KMS-11 (cell line): ENCODE results near the gene EPHB1.

ENCODE experiments used
- H2AFZ ChIP-seq: fragments of 200-600 bp; sonication (generic); 2 replicates; pipeline ENCODE4 v1.6.1; 2016; ENCODE audit warnings: antibody characterized with exemption, mixed run types, low read depth
- H3K27ac ChIP-seq: fragments of 200-600 bp; sonication (generic); 2 replicates; pipeline ENCODE4 v1.6.1; 2016; ENCODE audit warnings: mild to moderate bottlenecking, mixed run types
- H3K27me3 ChIP-seq: fragments of 200-600 bp; sonication (generic); 2 replicates; pipeline ENCODE4 v1.6.1; 2017; ENCODE audit warnings: mild to moderate bottlenecking, low read depth, mixed run types, moderate library complexity; ENCODE audit not compliant: insufficient read depth
- H3K36me3 ChIP-seq: fragments of 200-600 bp; sonication (generic); 2 replicates; pipeline ENCODE4 v1.6.1; 2017; ENCODE audit warnings: mild to moderate bottlenecking, mixed run types; ENCODE audit not compliant: insufficient read depth
- H3K4me1 ChIP-seq: fragments of 200-600 bp; sonication (generic); 2 replicates; pipeline ENCODE4 v1.6.1; 2016; ENCODE audit warnings: mild to moderate bottlenecking, low read depth, mixed run types; ENCODE audit not compliant: poor library complexity, severe bottlenecking
- H3K4me2 ChIP-seq: fragments of 200-600 bp; sonication (generic); 2 replicates; pipeline ENCODE4 v1.7.0; 2016; ENCODE audit warnings: mild to moderate bottlenecking, mixed run types
- H3K4me3 ChIP-seq: fragments of 200-600 bp; sonication (generic); IDR thresholded peaks from 2 replicates; pipeline ENCODE4 v1.6.1; 2017; ENCODE audit warnings: low read depth, low read length, mixed read lengths; ENCODE audit not compliant: insufficient read depth
- H3K79me2 ChIP-seq: fragments of 200-600 bp; sonication (generic); 2 replicates; pipeline ENCODE4 v1.6.1; 2016; ENCODE audit warnings: low read depth, mixed run types; ENCODE audit not compliant: insufficient read depth
- H3K9ac ChIP-seq: fragments of 200-600 bp; sonication (generic); 2 replicates; pipeline ENCODE4 v1.6.1; 2016; ENCODE audit warnings: mild to moderate bottlenecking, mixed run types
- H4K20me1 ChIP-seq: fragments of 200-600 bp; sonication (generic); 2 replicates; pipeline ENCODE4 v1.6.1; 2016; ENCODE audit warnings: mild to moderate bottlenecking, mixed run types; ENCODE audit not compliant: insufficient read depth
- TF ChIP-seq, protein P1 (sequence below): fragments of 200-600 bp; sonication (generic); conservative IDR thresholded peaks from 2 replicates; pipeline ENCODE4 v1.6.1; 2017; ENCODE audit warnings: low read depth, mild to moderate bottlenecking, antibody characterized with exemption, low read length, moderate library complexity, mixed read lengths

The EPHB1 gene

DNA sequence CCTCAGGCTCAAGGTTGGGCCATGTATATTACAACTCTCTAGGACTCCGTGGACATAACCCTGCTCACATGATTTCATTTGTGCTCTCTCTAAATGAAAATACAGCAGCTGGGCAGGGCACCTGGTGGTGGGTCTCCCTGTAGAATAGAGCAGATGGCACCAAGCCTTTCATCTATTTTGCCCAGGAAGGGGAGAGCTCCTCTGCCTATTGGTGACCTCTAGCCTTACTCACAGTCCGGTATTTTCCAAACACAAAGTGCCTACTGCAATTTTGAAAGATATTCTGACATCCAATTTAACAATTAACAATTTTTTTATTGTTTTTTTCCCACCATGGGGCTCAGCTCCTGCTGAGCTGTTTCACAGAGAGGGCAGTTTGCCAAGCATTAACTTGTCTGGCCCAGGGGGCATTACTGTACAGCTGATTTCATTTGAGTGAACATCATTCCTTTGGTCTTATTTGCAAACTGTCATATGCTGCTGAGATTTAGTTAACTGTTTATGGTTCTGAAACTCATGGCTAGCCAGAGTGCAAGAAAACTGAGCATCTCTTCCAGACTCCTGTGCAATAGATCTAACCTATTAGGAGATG lies 474.0 kb downstream of the EPHB1 start:
- Histone ChIP-seq H2AFZ (no peak overlapping the region), H3K27me3 (no peaks in the 10 kb centered on the region), H3K27ac (no peak overlapping the region), H3K36me3 (no peaks in the 10 kb centered on the region), H3K4me3 (no peak overlapping the region), H3K4me1 (no peaks in the 10 kb centered on the region), H3K79me2 (no peaks in the 10 kb centered on the region), H4K20me1 (no peaks in the 10 kb centered on the region), H3K9ac (no peak overlapping the region), H3K4me2 (no peak overlapping the region)
- TF ChIP-seq, protein P1, sequence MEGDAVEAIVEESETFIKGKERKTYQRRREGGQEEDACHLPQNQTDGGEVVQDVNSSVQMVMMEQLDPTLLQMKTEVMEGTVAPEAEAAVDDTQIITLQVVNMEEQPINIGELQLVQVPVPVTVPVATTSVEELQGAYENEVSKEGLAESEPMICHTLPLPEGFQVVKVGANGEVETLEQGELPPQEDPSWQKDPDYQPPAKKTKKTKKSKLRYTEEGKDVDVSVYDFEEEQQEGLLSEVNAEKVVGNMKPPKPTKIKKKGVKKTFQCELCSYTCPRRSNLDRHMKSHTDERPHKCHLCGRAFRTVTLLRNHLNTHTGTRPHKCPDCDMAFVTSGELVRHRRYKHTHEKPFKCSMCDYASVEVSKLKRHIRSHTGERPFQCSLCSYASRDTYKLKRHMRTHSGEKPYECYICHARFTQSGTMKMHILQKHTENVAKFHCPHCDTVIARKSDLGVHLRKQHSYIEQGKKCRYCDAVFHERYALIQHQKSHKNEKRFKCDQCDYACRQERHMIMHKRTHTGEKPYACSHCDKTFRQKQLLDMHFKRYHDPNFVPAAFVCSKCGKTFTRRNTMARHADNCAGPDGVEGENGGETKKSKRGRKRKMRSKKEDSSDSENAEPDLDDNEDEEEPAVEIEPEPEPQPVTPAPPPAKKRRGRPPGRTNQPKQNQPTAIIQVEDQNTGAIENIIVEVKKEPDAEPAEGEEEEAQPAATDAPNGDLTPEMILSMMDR = no peak

DNA sequence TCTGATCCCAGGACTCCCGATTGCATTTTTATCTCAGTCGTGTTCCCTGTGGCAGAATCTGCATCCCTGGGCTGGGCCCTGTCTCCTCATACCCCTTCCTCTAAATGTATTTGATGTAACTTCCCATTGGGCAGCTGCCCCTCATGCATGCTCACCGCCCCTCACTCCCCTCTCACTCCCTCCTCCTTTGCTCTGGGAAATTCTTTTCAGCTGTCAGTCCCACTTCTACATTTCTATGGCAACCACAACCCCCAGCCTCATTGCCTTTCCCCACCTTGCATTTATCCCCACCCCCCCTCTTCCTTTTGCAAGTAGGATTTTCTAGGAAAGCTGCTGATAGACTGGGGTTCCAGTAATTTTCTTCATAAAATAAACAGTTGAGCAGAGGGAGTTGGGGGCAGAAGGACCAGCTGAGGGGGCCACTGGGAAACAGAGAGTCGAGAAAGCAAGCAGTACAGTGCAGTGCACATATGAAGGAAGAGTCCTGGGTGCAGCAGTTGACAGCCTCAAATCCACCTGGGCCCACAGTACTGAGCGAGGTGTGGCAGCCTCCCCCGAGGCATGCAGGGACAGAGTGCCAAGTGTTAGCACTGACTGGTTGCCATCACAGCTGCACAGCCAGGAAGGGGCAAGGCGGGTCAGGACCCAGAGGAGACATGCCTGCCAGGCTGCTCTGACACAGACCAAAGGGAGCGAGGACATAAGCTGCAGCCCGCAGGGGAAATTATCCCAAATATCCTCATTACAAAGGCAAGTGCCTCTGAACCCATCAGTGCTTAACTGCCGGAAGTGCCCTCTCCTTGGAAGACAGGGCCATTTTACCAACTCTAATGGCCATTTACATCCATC lies 476.3 kb downstream of the EPHB1 start:
- H3K9ac ChIP-seq = no peak overlapping the region
- TF ChIP-seq, protein P1 = no peak
- H3K4me2 ChIP-seq = no peak overlapping the region
- H3K27me3 ChIP-seq = no peaks in the 10 kb centered on the region
- H3K4me1 ChIP-seq = no peaks in the 10 kb centered on the region
- H4K20me1 ChIP-seq = no peaks in the 10 kb centered on the region
- no peaks in the 10 kb centered on the region for H3K79me2 ChIP-seq
- H3K36me3 ChIP-seq = no peaks in the 10 kb centered on the region
- no peak overlapping the region for H3K4me3 ChIP-seq
- no peak overlapping the region for H3K27ac ChIP-seq
- H2AFZ ChIP-seq = no peak overlapping the region

DNA sequence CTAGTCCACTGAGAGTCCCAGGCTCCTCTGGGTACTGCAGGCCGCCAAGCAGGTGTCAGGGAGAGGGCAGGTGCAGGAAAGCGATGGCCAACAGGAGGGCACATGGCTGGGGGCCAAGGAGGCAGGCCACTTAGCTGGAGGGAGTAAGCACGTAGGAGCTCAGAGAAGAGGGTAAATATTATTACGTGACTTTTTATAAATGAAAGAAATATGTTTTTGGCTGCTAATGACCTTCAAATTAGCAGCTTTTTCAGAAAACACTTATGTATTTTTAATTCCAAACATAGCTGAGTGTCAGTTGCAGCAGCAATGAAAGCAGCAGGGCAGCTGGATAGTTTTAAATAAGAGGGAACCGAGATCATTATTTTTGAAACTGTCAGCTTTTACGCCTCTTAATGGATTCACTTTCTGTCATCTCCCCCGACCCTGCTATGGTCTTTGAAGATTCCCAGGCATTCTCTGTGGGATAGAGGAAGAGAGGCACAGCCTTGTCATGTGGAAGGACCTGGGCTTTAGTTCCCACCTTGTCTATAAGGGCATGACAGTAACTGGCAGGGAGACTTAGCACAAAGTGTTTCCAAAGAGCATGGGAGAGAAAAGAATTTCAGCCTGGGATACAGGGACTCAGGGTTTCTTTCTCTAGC lies 477.1 kb downstream of the EPHB1 start:
- H3K27ac ChIP-seq = no peak overlapping the region
- no peaks in the 10 kb centered on the region for H3K27me3 ChIP-seq
- H3K9ac ChIP-seq = no peak overlapping the region
- H3K4me2 ChIP-seq = no peak overlapping the region
- TF ChIP-seq, protein P1 = no peak
- no peak overlapping the region for H3K4me3 ChIP-seq
- no peak overlapping the region for H2AFZ ChIP-seq
- H4K20me1 ChIP-seq = no peaks in the 10 kb centered on the region
- no peaks in the 10 kb centered on the region for H3K4me1 ChIP-seq
- no peaks in the 10 kb centered on the region for H3K36me3 ChIP-seq
- no peaks in the 10 kb centered on the region for H3K79me2 ChIP-seq

DNA sequence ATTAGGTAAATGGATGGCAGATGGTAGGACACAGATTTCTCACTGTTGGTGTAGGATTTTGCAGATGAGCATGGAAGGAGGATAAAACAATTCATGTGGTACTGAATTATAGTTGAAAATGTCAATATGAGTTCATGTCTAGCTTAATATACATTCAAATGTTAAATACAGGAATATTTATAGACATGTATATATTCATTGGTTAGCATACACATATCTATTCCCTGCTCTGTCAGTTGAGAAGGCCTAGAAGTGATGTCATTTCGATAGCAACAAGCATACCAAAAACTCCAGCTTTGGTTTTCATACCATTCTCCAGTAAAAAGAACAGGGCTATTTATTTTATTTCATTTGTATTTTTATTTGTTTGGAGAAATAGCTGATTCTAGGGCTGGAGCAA lies 497.1 kb downstream of the EPHB1 start:
- Histone ChIP-seq H3K4me3 (no peak overlapping the region), H3K27ac (no peak overlapping the region), H3K4me2 (no peak overlapping the region), H3K4me1 (no peaks in the 10 kb centered on the region), H3K27me3 (no peaks in the 10 kb centered on the region), H4K20me1 (no peaks in the 10 kb centered on the region), H3K9ac (no peak overlapping the region), H2AFZ (no peak overlapping the region), H3K79me2 (no peaks in the 10 kb centered on the region), H3K36me3 (no peaks in the 10 kb centered on the region)
- TF ChIP-seq, protein P1 = no peak
